CD4-positive, alpha-beta T cell treated with Interleukin-4 for 4 hours (primary cell): ENCODE results near the gene FCN1.

ENCODE experiments used
- DNase-seq: peaks from one replicate; pipeline ENCODE4 v3.0.0-alpha.2; 2020

Gene FCN1

GRCh38 chr9:134913041-134913712 is 4.5 kb downstream of the FCN1 start:
- DNase-seq = no peak

GRCh38 chr9:134912126-134912840 is 5.4 kb downstream of the FCN1 start:
- no peak for DNase-seq

DNA sequence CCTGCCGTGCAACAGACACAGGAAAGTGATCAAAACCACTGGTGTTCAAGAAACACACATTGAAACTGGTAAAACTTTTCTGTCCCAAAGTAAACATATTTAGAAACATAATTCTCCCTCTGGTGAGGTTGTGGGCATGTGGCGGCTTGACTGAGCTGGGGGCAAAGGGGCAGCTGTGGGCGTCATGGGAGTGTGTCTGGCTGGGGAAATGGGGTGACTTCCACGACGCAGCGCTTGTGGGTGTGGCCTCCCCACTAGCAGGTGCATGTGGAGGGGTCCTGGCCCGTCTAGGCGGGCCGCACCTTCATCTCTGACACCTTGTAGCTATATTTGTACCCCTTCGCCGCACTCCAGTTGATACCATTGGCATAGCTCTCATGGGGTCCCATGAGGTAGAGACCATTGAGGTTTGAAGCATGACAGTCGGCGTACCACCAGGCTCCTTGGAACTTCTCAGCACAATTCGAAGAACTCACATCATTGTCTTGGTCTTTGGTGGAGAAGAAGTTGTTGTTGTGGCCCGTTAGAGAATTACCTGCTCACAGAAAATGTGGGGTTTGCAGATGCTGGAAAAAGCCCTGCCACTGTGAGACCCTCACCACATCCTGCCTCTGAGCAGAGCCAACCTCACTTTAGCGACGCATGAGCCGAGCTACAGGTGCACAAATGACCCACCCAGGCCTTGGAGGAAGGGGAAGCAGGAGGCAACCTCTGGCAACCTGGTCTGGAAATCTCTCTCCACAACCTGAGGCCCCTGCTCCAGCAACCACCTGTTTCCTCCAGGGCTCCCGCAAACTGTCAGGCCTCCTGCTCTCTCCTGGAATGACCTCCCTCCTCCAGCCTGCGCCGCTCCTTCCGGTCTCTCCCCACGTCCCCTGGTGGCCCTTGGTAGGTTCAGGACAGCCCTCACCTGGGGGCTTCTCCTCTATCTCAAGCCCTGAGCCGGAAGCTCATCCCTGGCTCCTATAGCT is 7.9 kb downstream of the FCN1 start:
- no peak for DNase-seq

DNA sequence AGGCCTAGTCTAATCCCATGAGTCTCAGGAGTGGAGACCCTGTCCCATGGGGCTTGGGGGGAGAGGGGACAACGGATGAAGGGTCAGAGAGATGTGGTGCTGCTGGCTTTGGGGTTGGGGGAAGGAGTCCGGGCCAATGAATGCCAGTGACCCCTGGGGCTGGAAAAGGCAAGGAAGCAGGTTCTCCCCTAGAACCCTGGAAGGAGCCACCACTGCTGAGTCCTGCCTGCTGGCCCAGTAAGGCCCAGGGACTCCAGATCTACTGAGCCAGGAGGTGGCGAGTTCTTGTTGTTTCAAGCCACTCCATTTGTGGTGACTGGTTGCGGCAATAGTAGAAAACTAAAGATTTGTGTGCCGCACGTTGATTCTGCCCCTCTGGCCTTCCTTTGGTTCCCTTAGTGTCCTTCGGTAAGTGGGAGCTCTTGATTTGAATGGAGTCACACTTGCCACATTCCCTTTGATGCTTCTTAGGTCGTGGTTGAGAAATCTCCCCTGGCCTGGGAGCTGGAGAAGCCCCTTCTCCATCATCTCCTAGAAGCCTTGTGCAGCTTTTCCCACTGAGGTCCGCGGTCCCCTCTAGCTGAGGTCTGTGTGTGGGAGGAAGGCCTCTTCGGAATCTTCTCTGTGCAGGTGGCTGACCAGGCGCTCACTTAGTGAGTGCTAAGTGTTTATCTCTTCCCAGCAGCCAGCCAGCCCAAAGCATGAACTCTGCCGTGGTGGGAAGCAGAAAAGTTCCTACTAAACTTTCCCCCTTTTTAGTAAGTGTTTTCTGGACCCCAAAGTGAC is 9.0 kb downstream of the FCN1 start:
- DNase-seq = no peak

GRCh38 chr9:134902936-134903335 is 14.8 kb downstream of the FCN1 start:
- no peak for DNase-seq

DNA sequence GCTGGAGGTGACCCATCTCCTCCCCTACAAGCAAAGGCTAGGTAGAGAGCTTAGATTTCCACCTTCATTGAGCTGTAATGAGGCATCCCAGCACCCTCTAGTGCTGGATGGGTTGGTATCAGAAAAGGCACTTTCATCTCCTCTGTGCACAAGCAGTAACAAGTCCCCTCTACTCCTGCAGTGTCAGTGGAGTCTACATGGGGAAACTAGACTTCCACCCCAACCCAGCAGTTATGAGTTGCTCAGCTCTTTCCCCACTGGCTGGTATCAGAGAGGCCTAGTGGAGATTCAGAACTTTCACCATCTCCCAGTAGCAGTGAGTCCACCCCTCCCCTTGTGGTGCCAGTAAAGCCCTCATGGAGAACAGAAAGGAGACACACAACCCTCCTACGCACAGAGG is 17.9 kb downstream of the FCN1 start:
- no peak for DNase-seq

- DNase-seq = no peak
Observed at GRCh38 chr9:134899168-134899567, 18.5 kb downstream of the FCN1 start.

- no peak for DNase-seq
Observed at GRCh38 chr9:134898319-134898718, 19.4 kb downstream of the FCN1 start.

- no peak for DNase-seq
Observed at GRCh38 chr9:134897584-134898170, 20.0 kb downstream of the FCN1 start.

GRCh38 chr9:134896834-134897583 is 20.7 kb downstream of the FCN1 start:
- DNase-seq = no peak

DNA sequence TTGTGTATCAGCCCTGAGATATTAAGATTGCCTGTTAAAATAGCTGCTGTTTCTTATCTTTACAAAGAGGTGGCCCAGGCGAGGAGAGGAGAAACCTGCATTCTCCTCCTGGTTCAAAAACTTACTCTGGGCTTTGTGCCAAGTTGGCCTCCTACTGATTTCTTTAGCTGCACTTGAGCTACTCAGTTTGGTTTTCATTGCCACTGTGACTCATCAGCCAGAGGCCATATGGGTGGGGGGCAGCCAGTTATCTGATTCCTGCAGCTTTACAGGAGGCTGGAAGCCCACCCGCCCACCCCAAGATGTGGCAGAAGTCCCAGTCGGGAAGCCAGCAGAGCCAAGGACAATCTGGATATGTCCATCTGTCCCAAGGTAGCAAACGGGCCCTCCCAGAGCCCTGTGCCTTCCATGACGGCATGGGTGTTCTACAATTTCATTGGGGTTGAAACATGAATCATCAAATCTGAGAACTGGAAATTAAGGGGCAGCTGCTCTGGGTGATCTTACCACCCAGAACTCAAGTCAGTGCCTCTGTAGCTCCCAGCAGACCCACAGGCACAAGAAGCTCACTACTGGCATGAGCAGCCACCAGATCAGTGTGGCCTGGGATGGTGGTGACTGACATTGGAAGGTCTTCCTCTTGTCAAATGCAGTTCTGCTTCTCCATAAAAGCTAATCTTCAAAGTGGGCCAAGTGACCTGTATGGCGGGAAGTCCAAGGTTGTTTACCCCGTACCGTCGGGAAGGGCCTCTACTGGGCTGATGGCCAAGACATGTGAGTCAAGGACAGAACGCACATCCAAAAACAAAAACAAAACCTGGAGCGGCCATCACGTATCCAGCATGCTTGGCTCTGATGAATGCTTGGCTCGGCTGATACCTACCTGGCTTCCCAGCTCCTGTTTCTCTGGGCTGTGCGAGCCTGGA is 21.5 kb downstream of the FCN1 start:
- no peak for DNase-seq

DNA sequence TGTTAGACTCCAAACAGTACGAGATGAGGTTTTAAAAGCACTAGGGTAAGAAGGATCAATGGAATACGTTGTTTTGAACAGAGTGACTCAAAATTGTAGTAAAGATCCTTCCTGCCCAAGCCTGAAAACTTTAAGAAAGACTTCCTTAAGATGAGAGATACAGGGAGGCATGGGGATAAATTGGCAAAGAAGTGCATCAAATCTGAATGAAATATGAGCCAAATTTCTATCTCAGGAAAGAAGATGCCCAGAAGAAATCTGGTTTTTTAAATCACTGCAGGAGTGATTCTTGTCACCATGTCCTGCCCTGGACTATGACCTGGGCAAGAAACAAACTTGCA is 22.2 kb downstream of the FCN1 start:
- no peak for DNase-seq

DNA sequence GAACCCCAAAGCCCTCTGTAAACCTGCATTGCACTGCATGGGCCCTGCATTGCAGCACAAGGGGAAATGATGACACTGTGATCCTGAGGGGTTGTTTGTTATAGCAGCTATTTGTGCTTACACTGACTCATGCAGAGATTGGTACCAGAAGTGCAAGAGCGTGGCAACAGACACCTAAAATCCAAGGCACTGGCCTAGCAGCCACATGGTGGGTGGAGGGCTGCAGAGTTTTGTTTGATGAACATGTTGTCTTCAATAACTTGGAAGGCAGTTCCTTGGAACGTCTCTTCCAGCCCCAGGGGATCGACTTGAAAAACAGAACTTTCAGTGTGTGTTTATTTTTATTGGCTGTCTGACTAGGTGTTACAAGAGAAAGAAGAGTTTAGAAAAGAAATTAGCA is 22.6 kb downstream of the FCN1 start:
- DNase-seq = no peak

DNA sequence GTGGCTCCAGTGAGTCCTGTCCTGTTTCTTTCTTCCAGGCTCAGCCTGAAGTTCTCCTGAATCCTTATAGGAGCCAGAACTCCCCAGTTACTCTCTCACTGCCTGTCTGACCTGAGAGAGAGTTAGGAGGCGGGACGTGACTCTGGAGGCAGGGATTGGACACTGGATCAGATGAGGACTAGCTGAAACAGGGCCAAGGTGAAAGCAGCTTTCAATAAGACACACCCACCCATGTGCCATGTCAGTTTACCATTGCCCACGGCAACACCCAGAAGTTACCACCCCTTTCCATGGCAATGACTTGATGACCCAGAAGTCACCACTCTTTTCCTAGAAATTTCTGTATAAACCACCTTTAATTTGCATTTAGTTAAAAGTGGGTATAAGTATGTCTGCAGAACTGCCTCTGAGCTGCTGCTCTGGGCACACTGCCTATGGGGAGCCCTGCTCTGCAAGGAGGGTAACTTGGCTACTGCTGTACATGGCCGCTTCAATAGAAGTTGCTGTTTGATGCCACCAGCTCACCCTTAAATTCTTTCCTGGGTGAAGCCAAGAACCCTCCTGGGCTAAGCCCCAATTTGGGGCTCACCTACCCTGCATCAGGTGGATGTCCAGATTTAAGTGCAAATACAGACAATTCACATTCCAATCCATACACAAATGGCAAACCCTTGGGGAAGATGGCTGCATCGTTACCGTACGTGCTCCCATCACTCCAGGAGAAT is 23.4 kb downstream of the FCN1 start:
- no peak for DNase-seq

- DNase-seq = no peak
Observed at GRCh38 chr9:134892820-134893420, 24.8 kb downstream of the FCN1 start.

- no peak for DNase-seq
Observed at GRCh38 chr9:134892221-134892620, 25.5 kb downstream of the FCN1 start.

DNA sequence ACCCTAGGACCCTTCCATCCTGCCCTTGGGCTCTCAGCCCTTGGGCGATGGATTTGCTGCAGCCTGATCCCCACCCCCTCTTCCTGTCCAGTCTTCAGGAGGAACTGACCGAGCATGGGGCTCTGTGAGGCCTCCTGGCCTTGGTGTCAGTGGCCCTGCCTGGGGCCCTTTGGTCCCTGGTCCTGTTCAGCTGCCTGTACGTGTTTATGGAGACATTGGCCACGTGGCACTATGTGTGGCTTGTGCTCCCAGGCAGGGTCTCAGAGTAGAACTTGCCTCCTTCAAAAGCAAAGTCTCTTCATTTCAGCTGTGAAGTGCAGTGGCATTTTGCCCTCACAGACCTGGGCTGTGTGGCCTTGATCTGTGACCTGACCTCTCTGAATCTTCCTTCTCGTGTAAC is 26.0 kb downstream of the FCN1 start:
- DNase-seq = no peak

DNA sequence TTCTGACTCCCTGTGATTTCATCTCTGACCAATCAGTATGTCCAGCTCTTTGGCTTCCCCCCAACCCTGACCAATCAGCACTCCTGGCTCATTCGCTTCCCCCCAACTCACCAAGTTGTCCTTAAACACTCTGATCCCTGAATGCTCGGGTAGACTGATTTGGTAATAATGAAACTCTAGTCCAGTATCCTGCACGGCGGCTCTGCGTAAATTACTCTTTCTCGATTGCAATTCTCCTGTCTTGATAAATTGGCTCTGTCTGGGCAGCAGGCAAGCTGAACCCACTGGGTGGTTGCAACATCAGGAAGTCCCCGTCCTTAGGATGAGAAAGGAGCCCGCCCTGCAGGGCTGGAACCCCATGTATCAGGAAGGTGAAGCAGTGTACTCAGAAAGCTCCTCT is 26.7 kb downstream of the FCN1 start:
- no peak for DNase-seq

GRCh38 chr9:134890155-134890495 is 27.6 kb downstream of the FCN1 start:
- no peak for DNase-seq
